Hepatocyte (in vitro differentiated cells): Measurements from ENCODE around the gene TTYH2.

ENCODE experiments used
- EZH2 ChIP-seq: fragments of 200-600 bp; sonication (generic); IDR thresholded peaks from 2 replicates; pipeline ENCODE4 v1.6.1; 2016; ENCODE audit warnings: antibody characterized with exemption, mild to moderate bottlenecking, borderline replicate concordance
- EZH2phosphoT487 ChIP-seq: fragments of 200-600 bp; sonication (generic); IDR thresholded peaks from one replicate; pipeline ENCODE4 v1.6.1; 2018; ENCODE audit warnings: antibody characterized with exemption, mild to moderate bottlenecking, low read depth, moderate library complexity; ENCODE audit not compliant: unreplicated experiment, severe bottlenecking
- TF ChIP-seq, protein P1 (sequence below): fragments of 200-600 bp; sonication (generic); IDR thresholded peaks from 2 replicates; pipeline ENCODE4 v1.5.1; 2016; ENCODE audit warnings: antibody characterized with exemption, mild to moderate bottlenecking; ENCODE audit not compliant: poor library complexity

DNA sequence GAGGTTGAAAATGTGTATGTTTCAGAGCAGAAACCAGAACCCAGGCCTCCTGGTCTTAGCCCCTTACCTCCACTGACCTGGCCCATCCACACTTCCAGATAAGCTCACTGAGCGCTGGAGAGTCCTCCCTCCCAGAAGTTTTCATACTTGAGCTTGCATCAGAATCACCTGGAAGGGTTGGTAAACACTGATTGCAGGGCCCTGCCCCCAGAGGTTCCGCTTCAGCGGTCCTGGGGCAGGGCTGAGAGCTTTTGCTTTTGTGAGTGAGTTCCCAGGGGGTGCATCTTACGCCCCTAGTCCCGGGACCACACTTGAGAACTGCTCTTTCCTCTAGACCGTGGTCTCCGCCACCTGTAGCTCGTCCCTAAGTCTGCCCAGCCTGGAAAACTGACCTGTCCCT is 20.6 kb downstream of the TTYH2 start:
- TF ChIP-seq, protein P1, sequence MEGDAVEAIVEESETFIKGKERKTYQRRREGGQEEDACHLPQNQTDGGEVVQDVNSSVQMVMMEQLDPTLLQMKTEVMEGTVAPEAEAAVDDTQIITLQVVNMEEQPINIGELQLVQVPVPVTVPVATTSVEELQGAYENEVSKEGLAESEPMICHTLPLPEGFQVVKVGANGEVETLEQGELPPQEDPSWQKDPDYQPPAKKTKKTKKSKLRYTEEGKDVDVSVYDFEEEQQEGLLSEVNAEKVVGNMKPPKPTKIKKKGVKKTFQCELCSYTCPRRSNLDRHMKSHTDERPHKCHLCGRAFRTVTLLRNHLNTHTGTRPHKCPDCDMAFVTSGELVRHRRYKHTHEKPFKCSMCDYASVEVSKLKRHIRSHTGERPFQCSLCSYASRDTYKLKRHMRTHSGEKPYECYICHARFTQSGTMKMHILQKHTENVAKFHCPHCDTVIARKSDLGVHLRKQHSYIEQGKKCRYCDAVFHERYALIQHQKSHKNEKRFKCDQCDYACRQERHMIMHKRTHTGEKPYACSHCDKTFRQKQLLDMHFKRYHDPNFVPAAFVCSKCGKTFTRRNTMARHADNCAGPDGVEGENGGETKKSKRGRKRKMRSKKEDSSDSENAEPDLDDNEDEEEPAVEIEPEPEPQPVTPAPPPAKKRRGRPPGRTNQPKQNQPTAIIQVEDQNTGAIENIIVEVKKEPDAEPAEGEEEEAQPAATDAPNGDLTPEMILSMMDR, result no peak
- no peak for TF ChIP-seq EZH2
- no peak for TF ChIP-seq EZH2phosphoT487
